GM12864 (cell line): Measurements from ENCODE around the gene SOX18.

Experiments used
- DNase-seq: peaks from one replicate; pipeline ENCODE4 v3.0.0-alpha.2; 2011; ENCODE audit warnings: low read depth
- H3K4me3 ChIP-seq: 2 replicates; pipeline ENCODE4 v1.5.1; 2011; ENCODE audit warnings: mild to moderate bottlenecking, low read depth, low read length, control low read depth
- CTCF ChIP-seq: IDR thresholded peaks from 2 replicates; pipeline ENCODE4 v1.5.1; 2011; ENCODE audit warnings: low read depth, mild to moderate bottlenecking, moderate library complexity, low read length, control low read depth, inconsistent platforms; ENCODE audit errors: missing control alignments

Gene SOX18

GRCh38 chr20:64083804-64084684 lies 34.6 kb upstream of the SOX18 start, which contains the start of gene LKAAEAR1:
LKAAEAR1 (minus strand) TSS chr20:64084398; CDS start chr20:64084219, 179 bp downstream.
- H3K4me3 ChIP-seq: peak within 1 kb of the TSS; percentile 32; the same call in 1 of the 2 replicates
- DNase-seq: no peak
- TF ChIP-seq CTCF: no peak

- DNase-seq: no peak
- peak; percentile 47 for TF ChIP-seq CTCF
- peak overlapping the region; percentile 32; the same call in 1 of the 2 replicates for H3K4me3 ChIP-seq
Measured at GRCh38 chr20:64083378-64083803, 34.0 kb upstream of the SOX18 start.

GRCh38 chr20:64082820-64083377 lies 33.5 kb upstream of the SOX18 start:
- TF ChIP-seq CTCF: no peak
- DNase-seq: no peak
- H3K4me3 ChIP-seq: 0 out of 2 replicates have a peak overlapping the region, but pooled peaks have one; percentile 26

DNA sequence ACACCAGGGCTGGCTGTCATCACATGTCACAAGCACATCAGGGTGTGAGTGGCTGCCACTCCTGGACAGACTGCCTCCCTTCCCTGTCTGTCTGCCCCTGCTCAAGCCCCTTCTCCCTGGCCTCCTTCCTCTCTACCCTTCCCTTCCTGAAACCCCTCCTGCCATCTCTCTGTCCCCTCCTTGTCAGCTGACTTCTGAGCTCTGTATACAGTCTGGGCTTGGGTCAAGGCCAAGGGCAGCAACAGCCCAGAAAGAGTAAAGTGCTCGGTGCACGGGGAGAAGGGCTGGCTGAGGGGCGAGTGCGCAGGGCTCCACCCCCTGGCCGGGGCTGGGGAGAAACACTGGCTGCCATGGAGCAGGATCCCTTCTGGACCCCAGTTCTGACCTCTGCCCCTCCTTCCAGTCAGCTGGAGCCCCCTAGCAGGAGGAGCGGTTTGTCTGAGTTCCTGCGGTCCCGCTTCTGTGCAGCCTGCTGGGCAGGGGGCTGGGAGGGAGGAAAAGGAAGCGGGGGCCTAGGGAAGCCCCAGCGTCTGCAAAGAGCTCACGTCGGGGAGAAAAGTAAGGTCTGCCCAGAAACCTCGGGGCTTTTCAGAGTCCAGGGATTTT lies 32.8 kb upstream of the SOX18 start:
- DNase-seq: no peak
- no peak for TF ChIP-seq CTCF
- H3K4me3 ChIP-seq: no peak overlapping the region

- TF ChIP-seq CTCF: no peak
- no peak for DNase-seq
- H3K4me3 ChIP-seq: no peak overlapping the region
Measured at GRCh38 chr20:64081624-64081964, 32.2 kb upstream of the SOX18 start.

GRCh38 chr20:64080813-64081623 lies 31.6 kb upstream of the SOX18 start:
- no peak overlapping the region for H3K4me3 ChIP-seq
- no peak for TF ChIP-seq CTCF
- DNase-seq: no peak
